ENCODE measurements around the gene BMP7. TPM values are rescaled to one million over a fixed set of nuclear protein-coding genes. Genes with fewer than 3 reads are reported as not detected.
A peak's percentile ranks its signal among the peaks of the same experiment; 100 is the strongest.

BMP7 gene
- total RNA-seq: 100 to 1,000 TPM in 1 of 4 donors, 10 to 100 TPM in 3; 34.0 to 113 (median 80.2) TPM

- DNase-seq: peak; percentile 87 to 88
- Histone ChIP-seq H3K9me3 (no peaks in the 10 kb centered on the region), H3K4me3 (replicated peaks in 1 of 3) (peak within 1 kb of the TSS; percentile 55 to 79 (median 58)), H3K4me1 (peaks cover 25 to 28% of the 10 kb centered on the region in 2 donors), H3K36me3 (no peaks in the 10 kb centered on the region), H3K27ac (peak within 1 kb of the TSS; percentile 89 to 95 (median 91)), H3K27me3 (no peaks in the 10 kb centered on the region)
- TF ChIP-seq POLR2A (IDR thresholded peaks at IDR 0.05): peak; percentile 52 to 93
- TF ChIP-seq CTCF (IDR thresholded peaks at IDR 0.05): no peak
- 5 to 6% methylated on average over 16 to 39 of the region's 84 CpGs for WGBS, 2 donors
- intact Hi-C loops (cut with DNase I): no loop called here
Measured at GRCh38 chr20:57266291-57267157, at the start of gene BMP7. Gene BMP7, minus strand, starts transcription at chr20:57266641. Its CDS starts 519 bp downstream, at chr20:57266122.

- Histone ChIP-seq H3K4me3 (replicated peaks in 1 of 3) (no peak overlapping the region), H3K9me3 (no peaks in the 10 kb centered on the region), H3K27me3 (no peaks in the 10 kb centered on the region), H3K36me3 (no peaks in the 10 kb centered on the region), H3K27ac (peak overlapping the region in 1 of 3 donors; percentile 26), H3K4me1 (peaks cover 10 to 25% of the 10 kb centered on the region in 2 donors)
- no peak for DNase-seq
- 86 to 93% methylated on average over 7 to 8 of the region's 8 CpGs for WGBS, 2 donors
- TF ChIP-seq POLR2A (IDR thresholded peaks at IDR 0.05) (no peak), CTCF (IDR thresholded peaks at IDR 0.05) (no peak)
- intact Hi-C loops (cut with DNase I): no loop called here
Measured at GRCh38 chr20:57315976-57316480, 49.6 kb upstream of the BMP7 start.

GRCh38 chr20:57315083-57315975 is 48.9 kb upstream of the BMP7 start:
- Histone ChIP-seq H3K9me3 (no peaks in the 10 kb centered on the region), H3K36me3 (no peaks in the 10 kb centered on the region), H3K4me3 (replicated peaks in 1 of 3) (no peak overlapping the region), H3K27ac (no peak overlapping the region), H3K4me1 (peaks cover 10 to 25% of the 10 kb centered on the region in 2 donors), H3K27me3 (no peaks in the 10 kb centered on the region)
- intact Hi-C loops (cut with DNase I): no loop called here
- DNase-seq: no peak
- TF ChIP-seq POLR2A (IDR thresholded peaks at IDR 0.05): no peak
- WGBS, 2 donors: 87% methylated on average over 8 of the region's 8 CpGs

- DNase-seq: no peak
- peaks cover 6 to 22% of the 10 kb centered on the region in 2 donors for H3K4me1 ChIP-seq
- no peak for TF ChIP-seq CTCF (IDR thresholded peaks at IDR 0.05)
- TF ChIP-seq POLR2A (IDR thresholded peaks at IDR 0.05): no peak
- intact Hi-C loops (cut with DNase I): no loop called here
- H3K9me3 ChIP-seq: no peaks in the 10 kb centered on the region
- no peaks in the 10 kb centered on the region for H3K27me3 ChIP-seq
- no peaks in the 10 kb centered on the region for H3K36me3 ChIP-seq
- H3K27ac ChIP-seq: no peak overlapping the region
- H3K4me3 ChIP-seq (replicated peaks in 1 of 3): no peak overlapping the region
- WGBS, 2 donors: 93 to 96% methylated on average over 5 of the region's 5 CpGs
Measured at GRCh38 chr20:57313951-57314350, 47.5 kb upstream of the BMP7 start.

- 66 to 73% methylated on average over 5 of the region's 5 CpGs for WGBS, 2 donors
- Histone ChIP-seq H3K4me1 (peaks cover 2 to 19% of the 10 kb centered on the region in 2 donors), H3K27me3 (no peaks in the 10 kb centered on the region), H3K27ac (no peak overlapping the region), H3K9me3 (no peaks in the 10 kb centered on the region), H3K4me3 (replicated peaks in 1 of 3) (no peak overlapping the region), H3K36me3 (no peaks in the 10 kb centered on the region)
- intact Hi-C loops (cut with DNase I): no loop called here
- DNase-seq: no peak
- TF ChIP-seq CTCF (IDR thresholded peaks at IDR 0.05): no peak
- no peak for TF ChIP-seq POLR2A (IDR thresholded peaks at IDR 0.05)
Measured at GRCh38 chr20:57313230-57313629, 46.8 kb upstream of the BMP7 start.

Measured in thyroid gland (tissue), 4 donors.